Measurements from ENCODE around the gene MARCHF11.

- TF ChIP-seq CHD2 (IDR thresholded peaks at IDR 0.05; ENCODE audit: low read length) = no peak
- TF ChIP-seq MAX (IDR thresholded peaks at IDR 0.05) = no peak
- no peak for TF ChIP-seq CTCF (IDR thresholded peaks at IDR 0.05; ENCODE audit: control extremely low read depth in 1 of 3, insufficient read depth in 1 of 3, low read depth in 1 of 3, low read length in 3 of 3)
- no peak for TF ChIP-seq TCF12 (IDR thresholded peaks at IDR 0.05; ENCODE audit: low read depth, low read length)
- no peak for TF ChIP-seq RBBP5 (IDR thresholded peaks at IDR 0.05; ENCODE audit: borderline replicate concordance, low read depth, low read length)
These were observed 112.8 kb downstream of the MARCHF11 start for GRCh38 chr5:16066810-16067209.

Data from H1 (cell line).